ENCODE measurements around the gene GALNT1. TPM values are rescaled to one million over a fixed set of nuclear protein-coding genes. Genes with fewer than 3 reads are reported as not detected.

Gene GALNT1
- total RNA-seq, 1 experiment from 2014 or later: 80.1 TPM

DNA sequence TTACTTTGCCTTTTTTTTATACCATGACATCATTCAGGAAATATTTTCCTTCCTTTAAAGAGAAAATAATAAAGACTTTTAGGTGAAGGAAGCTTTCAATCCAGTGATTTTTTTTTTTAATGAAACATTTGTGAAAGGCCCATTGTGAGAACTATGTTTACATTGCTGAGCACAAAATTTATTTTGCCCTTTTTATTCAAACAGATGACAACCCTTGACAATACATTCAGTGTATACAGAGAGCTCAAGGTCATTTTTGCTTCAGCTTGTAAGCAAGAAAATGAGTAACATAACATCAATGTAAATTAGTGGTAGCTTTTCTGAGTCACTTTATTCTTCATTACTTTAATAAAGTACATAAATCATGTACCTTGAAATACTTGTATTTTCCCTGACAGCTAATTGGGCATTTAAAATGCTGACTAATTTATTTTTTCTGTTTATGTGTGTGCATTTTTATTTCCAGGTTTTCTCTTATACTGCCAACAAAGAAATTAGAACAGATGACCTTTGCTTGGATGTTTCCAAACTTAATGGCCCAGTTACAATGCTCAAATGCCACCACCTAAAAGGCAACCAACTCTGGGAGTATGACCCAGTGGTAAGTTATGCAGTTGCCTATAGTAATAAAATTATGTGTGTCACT, 121.6 kb downstream of the GALNT1 start (continued):
- TF ChIP-seq, protein P1, sequence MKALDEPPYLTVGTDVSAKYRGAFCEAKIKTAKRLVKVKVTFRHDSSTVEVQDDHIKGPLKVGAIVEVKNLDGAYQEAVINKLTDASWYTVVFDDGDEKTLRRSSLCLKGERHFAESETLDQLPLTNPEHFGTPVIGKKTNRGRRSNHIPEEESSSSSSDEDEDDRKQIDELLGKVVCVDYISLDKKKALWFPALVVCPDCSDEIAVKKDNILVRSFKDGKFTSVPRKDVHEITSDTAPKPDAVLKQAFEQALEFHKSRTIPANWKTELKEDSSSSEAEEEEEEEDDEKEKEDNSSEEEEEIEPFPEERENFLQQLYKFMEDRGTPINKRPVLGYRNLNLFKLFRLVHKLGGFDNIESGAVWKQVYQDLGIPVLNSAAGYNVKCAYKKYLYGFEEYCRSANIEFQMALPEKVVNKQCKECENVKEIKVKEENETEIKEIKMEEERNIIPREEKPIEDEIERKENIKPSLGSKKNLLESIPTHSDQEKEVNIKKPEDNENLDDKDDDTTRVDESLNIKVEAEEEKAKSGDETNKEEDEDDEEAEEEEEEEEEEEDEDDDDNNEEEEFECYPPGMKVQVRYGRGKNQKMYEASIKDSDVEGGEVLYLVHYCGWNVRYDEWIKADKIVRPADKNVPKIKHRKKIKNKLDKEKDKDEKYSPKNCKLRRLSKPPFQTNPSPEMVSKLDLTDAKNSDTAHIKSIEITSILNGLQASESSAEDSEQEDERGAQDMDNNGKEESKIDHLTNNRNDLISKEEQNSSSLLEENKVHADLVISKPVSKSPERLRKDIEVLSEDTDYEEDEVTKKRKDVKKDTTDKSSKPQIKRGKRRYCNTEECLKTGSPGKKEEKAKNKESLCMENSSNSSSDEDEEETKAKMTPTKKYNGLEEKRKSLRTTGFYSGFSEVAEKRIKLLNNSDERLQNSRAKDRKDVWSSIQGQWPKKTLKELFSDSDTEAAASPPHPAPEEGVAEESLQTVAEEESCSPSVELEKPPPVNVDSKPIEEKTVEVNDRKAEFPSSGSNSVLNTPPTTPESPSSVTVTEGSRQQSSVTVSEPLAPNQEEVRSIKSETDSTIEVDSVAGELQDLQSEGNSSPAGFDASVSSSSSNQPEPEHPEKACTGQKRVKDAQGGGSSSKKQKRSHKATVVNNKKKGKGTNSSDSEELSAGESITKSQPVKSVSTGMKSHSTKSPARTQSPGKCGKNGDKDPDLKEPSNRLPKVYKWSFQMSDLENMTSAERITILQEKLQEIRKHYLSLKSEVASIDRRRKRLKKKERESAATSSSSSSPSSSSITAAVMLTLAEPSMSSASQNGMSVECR (CRISPR knock-in tag; IDR thresholded peaks at IDR 0.05; ENCODE audit: borderline replicate concordance): no peak
- no peak for TF ChIP-seq GABPB1 (CRISPR knock-in tag; IDR thresholded peaks at IDR 0.05)
- TF ChIP-seq FOXP4 (CRISPR knock-in tag; IDR thresholded peaks at IDR 0.05): no peak
- TF ChIP-seq, protein P2, sequence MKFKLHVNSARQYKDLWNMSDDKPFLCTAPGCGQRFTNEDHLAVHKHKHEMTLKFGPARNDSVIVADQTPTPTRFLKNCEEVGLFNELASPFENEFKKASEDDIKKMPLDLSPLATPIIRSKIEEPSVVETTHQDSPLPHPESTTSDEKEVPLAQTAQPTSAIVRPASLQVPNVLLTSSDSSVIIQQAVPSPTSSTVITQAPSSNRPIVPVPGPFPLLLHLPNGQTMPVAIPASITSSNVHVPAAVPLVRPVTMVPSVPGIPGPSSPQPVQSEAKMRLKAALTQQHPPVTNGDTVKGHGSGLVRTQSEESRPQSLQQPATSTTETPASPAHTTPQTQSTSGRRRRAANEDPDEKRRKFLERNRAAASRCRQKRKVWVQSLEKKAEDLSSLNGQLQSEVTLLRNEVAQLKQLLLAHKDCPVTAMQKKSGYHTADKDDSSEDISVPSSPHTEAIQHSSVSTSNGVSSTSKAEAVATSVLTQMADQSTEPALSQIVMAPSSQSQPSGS (CRISPR knock-in tag; IDR thresholded peaks at IDR 0.05; ENCODE audit: borderline replicate concordance, low read depth): no peak
- no peak for TF ChIP-seq TEAD4 (CRISPR knock-in tag; IDR thresholded peaks at IDR 0.05)
- TF ChIP-seq ZBTB21 (CRISPR knock-in tag; IDR thresholded peaks at IDR 0.05; ENCODE audit: borderline replicate concordance): no peak
- no peak for TF ChIP-seq ETV6 (CRISPR knock-in tag; IDR thresholded peaks at IDR 0.05)
- no peak for TF ChIP-seq ZNF671 (CRISPR knock-in tag; IDR thresholded peaks at IDR 0.05)
- TF ChIP-seq TP53 (CRISPR knock-in tag; IDR thresholded peaks at IDR 0.05): no peak
- no peak for TF ChIP-seq E2F5 (CRISPR knock-in tag; IDR thresholded peaks at IDR 0.05)
- TF ChIP-seq PRDM15 (CRISPR knock-in tag; IDR thresholded peaks at IDR 0.05): no peak

DNA sequence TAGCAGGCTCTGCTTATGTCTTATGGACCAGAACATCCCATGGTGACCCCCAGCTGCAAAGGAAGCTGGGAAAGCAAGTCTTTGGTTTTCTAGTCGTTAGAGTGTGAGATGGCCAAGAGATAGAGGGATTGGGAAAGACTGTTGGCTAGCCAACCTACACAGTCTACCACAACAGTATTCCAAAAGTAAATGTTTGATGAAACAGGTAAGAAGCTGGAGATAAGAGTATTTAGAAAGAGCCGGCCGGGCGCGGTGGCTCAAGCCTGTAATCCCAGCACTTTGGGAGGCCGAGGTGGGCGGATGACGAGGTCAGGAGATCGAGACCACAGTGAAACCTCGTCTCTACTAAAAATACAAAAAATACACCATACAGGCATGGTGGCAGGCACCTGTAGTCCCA, 124.4 kb downstream of the GALNT1 start:
- CTCF ChIA-PET: no interaction called here
- Mint-ChIP-seq H3K4me3 (no peak overlapping the region), H3K36me3 (no peaks in the 10 kb centered on the region), H3K27ac (no peak overlapping the region), H3K4me1 (peaks cover 17% of the 10 kb centered on the region), H3K27me3 (ENCODE audit: low read depth) (no peaks in the 10 kb centered on the region), H3K9me3 (no peaks in the 10 kb centered on the region)
- no peak for DNase-seq (ENCODE audit: low spot score)
- POLR2A ChIA-PET: no interaction called here
- ATAC-seq: no peak
- TF ChIP-seq FOXK1 (CRISPR knock-in tag; IDR thresholded peaks at IDR 0.05) (no peak), MAX (CRISPR knock-in tag; IDR thresholded peaks at IDR 0.05) (no peak), CBFB (CRISPR knock-in tag; IDR thresholded peaks at IDR 0.05; ENCODE audit: low read depth) (no peak), TEAD1 (CRISPR knock-in tag; IDR thresholded peaks at IDR 0.05) (no peak), PRRX2 (CRISPR knock-in tag; IDR thresholded peaks at IDR 0.05) (no peak), USF1 (CRISPR knock-in tag; IDR thresholded peaks at IDR 0.05) (no peak)
- TF ChIP-seq, protein P1 (CRISPR knock-in tag; IDR thresholded peaks at IDR 0.05; ENCODE audit: borderline replicate concordance): no peak

Data from WTC11 (cell line).